T-helper 22 cell (primary cell): ENCODE data around the gene GMPPB.
"Not testable (repeated sequence)": the region's sequence is repeated elsewhere in the genome, so short reads cannot be mapped to it uniquely, and the experiment has no call there.

Source experiments
- DNase-seq: peaks from one replicate; pipeline ENCODE4 v3.0.0-alpha.2; 2020; ENCODE audit warnings: low read depth

GMPPB gene

DNA sequence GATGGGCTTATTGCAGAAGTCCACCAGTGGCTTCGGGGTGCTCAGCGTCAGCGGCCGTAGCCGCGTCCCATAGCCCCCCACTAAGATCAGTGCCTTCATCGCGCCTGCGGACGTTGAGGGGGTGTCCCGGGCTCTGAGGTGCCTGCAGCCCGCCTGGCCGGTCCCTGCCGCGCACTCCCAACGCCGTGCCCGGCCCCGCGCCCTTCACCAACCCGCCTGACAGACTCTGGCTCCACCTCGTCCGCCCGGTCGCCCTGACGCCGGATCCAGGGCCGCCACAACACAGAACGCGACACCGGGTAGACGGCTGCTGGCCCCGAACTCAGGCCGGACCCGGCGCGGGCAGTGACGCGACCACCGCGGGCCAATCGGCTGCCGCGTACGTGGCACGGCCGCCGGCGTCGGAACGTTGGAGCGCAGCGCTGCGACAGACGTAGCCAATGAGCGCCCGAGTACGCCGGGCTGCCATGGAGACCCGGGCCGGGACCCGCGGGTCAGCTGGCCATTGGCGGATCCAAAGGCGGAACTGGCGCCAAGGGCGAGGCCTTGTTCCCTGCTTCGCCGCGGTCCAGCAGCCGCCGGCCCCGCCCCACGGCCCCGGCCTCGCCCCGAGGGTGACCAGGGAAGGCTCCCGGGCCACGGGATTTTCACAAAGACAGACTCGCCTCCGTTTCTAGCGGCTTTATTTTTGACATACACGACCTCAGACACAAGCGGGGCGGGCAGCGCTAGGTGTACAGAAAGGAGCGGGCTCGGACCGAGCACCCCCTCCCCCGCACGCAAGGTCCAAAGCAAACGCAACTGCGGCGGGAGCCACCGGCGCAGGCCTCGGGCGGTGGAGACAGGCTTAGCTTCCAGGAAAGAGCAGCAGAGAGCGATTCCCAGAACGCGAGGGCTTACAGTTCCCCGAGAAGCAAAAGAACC lies at the start of gene GMPPB:
TSS of gene GMPPB (minus strand) at position 324 of the 924 bp plus-strand sequence. CDS start at position 99, 225 bp downstream.
- DNase-seq = peak; percentile 89

DNA sequence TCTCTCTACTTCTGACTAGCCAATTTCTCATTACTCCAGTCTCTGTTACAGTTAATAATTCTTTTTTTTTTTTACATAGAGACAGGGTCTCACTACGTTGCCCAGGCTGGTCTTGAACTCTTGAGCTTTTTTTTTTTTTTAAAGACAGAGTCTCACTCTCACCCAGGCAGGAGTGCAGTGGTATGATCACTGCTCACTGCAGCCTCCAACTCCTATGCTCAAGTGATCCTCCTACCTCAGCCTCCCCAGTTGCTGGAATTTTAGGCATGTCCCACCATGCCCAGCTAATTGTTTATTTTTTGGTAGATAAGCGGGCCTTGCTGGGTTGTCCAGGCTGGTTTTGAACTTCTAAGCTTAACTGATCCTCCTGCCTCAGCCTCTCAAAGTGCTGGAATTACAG lies 49.0 kb upstream of the GMPPB start:
- DNase-seq = no peak

DNA sequence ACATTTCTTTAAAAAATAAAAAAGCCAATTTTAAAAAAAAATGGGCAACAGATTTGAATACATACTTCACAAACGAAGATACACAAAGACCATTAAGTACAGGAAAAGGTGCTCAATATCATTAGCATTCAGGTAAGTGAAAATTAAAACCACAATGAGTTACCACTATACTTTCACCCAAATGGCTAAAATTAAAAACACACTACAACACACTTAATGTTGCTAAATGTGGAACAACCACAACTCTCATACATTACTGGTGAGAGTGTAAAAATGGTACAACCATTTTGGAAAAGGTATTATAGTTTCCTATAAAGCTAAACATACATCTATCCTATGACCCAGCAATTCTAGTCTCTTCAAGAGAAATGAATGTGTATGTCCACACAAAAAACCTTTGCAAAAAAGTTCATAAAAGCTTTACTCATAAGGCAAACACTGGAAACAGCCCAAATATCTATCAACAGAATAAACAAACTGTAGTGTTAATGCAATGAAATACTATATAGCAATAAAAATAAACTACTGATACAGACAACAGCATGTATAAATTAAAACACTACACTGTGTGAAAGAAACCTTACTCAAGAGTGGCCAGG lies 47.7 kb upstream of the GMPPB start:
- no peak for DNase-seq

DNA sequence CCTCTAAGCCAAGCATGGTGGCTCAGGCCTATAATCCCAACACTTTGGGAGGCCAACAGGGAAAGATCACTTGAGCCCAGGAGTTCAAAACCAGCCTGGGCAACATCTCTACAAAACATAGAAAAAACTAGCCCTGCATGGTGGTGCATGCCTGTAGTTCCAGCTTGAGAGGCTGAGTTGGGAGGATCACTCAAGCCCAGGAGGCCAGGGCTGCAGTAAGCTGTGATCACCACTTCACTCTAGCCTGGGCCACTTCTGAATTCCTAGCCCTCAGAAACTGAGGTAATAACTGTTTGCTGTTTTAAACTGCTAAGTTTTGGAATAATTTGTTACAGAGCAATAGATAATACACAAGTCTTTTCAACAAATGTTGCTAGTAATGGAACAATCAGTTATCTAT lies 46.2 kb upstream of the GMPPB start:
- DNase-seq = no peak

DNA sequence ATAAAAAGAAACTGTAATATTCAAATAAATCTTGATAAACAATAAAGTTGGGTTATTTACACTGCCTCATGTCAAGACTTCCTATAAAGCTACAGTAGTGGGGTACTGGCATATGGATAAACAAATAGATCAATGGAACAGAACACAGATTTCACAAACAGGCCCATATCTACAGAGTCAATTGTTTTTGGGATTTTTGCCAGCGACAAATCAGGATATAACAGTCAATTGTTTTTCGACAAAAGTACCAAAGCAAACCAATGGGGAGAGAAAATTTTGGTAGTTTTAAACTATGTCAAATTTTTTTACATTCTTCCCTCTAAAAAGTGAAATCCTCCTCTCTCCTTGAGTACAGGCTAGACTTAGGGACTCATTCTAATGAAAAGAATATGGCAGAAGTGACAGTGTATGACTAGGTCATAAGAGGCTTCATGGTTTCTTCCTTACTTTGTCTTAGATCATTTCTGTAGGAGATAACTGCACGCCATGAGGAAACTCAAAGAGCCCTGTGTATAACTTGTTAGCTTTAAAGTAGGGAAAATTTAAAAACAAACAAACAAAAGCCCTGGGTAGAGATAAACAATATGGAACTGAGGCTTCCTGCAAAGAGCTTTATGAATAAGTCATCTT lies 45.6 kb upstream of the GMPPB start:
- no peak for DNase-seq

DNA sequence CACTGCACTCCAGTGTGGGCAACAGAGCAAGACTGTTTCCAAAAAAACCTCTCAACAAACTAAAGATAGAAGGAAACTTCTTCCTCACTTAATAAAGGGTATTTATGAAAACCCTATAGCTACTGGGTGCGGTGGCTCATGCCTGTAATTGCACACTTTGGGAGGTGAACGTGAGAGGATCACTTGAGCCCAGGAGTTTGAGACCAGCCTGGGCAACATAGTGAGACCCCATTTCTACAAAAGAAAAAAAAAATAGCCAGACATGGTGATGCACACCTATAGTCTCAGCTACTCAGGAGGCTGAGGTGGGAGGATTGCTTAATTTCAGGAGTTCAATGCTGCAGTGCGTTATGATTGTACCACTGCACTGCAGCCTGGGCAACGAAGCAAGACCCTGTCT lies 40.2 kb upstream of the GMPPB start:
- no peak for DNase-seq

DNA sequence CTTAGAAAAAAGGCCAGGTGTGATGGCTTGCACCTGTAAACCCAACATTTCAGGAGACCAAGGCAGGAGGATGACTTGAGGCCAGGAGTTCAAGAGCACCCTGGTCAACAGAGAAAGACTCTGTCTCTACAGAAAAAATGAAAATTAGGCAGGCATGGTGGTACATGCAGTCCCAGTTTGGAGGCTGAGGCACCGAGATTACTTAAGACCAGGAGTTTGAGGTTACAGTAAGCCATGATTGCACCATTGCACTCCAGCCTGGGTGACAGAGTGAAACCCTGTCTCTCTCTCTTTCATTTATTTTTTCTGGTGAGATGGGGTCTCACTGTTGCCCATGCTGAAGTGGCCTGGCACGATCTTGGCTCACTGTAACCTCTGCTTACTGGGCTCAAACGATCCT lies 37.9 kb upstream of the GMPPB start:
- no peak for DNase-seq

DNA sequence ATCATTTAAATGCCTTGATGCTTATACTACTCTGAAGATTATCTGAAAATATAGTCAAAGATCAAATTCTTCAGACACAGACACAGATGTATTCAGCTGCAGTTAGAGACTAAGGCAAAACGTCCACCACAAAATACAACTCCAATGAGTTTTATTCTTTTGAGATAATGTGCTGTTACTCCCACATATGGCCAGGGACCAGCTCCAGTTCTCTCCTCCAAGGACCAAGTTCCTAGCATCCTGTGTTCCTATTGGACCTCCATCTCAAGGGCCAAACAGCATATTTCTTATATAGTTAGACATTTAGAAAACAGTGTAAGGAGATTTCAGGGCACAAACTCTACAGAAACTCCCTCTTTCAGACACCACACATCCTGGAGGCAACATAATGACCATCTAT lies 35.5 kb upstream of the GMPPB start:
- no peak for DNase-seq

DNA sequence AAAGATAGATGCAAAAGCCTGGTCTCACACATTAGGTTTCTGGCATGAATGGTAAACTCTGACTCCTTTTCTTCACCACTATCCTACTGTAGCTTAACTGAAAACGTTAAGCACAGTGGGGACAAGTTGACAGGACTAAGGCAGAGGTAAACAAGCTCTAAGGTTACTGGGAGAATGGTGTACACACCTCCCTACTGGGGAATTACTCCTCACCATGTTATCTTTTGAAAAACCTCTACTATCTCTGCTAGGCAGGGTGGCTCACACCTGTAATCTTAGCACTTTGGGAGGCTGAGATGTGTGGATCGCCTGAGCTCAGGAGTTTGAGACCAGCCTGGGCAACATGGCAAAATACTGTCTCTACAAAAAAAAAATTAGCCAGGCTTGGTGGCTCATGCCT lies 33.4 kb upstream of the GMPPB start:
- no peak for DNase-seq

DNA sequence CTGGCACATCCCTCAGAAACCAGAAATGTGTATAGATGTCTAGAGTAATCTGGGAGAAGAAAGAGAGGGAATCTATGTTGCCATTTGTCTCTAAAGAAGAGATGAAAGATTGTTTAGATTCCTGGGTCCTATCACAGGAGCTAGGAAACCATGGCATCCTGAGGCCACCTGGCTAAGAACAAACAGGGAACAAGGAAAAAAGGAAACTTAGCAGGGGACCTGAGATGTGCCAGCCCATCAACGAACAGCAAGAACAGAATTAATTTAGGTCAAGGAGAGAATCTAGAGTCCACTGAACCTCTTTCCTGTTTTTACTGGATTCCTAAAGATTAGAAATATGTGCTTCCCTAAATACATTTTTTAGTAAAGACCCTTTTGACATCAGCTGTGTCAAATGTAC lies 32.3 kb upstream of the GMPPB start:
- DNase-seq = no peak

DNA sequence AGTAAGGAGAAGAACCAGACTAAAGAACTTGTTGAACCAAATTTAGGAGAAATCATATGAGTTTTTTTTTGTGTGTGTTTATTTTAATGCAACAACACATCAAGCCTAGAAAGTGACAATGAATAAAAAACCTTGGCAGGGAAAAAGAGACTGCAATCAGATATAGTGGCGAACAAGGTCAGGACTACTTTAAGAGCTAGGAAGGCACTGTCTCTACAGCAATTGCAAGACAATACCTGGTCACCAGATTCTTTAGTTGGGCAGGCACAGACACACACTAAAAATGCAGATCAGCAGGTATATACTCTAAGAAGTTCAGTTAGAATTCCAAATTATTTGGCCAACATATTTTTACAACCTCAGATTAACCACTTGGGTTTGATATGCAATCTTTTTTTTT lies 30.8 kb upstream of the GMPPB start:
- no peak for DNase-seq

DNA sequence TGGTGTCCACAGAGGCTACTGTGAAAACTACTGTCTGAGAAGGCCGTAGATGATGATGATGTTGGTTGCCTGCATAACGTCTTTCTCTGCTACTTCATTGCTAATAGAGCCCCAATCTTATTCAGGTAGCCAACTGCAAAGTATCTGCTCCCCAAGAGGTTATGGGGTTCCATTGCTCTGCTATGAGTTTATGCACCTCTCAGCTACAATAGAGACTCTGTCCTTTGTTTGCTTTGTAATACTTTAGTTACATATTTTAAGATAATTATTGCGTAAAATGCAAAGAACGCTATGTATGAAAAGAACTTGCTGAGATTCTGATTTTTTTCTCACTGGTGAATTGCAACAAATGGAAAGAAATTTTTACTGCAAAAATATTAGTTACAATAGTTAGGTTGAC lies 27.8 kb upstream of the GMPPB start:
- no peak for DNase-seq

DNA sequence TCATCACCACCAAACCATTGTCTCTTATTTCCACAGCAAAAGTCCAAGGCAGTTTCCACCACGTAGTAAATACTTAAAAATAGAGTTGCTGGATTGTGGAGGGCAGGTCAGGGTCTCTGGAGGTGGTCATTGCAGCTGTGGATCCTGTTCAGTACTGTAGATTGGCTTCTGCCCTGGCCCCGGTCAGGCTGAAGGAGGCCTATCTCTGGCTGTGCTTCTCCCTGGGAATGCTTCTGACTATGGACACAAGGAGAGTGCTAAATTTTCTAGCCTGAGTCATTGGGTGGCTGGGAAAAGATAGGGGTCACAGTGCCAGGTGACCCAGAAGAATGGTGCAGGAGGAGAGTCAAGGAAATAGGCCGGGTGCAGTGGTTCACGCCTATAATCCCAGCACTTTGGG lies 26.3 kb upstream of the GMPPB start:
- no peak for DNase-seq

DNA sequence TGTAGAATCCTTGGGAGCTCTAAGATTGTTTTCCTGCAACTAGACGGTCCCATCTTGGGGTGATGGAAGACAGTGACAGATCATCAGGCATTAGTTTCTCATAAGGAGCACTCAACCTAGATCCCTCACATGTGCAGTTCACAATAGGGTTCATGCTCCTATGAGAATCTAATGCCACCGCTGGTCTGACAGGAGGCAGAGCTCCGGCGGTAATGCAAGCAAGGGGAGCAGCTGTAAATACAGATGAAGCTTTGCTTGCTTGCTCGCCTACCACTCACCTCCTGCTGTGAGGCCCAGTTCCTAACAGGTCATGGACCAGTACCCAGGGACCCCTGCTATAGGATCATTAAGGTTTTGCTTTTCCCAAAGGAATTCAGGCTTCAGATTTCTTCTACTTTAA lies 25.1 kb upstream of the GMPPB start:
- DNase-seq = not testable (repeated sequence)

DNA sequence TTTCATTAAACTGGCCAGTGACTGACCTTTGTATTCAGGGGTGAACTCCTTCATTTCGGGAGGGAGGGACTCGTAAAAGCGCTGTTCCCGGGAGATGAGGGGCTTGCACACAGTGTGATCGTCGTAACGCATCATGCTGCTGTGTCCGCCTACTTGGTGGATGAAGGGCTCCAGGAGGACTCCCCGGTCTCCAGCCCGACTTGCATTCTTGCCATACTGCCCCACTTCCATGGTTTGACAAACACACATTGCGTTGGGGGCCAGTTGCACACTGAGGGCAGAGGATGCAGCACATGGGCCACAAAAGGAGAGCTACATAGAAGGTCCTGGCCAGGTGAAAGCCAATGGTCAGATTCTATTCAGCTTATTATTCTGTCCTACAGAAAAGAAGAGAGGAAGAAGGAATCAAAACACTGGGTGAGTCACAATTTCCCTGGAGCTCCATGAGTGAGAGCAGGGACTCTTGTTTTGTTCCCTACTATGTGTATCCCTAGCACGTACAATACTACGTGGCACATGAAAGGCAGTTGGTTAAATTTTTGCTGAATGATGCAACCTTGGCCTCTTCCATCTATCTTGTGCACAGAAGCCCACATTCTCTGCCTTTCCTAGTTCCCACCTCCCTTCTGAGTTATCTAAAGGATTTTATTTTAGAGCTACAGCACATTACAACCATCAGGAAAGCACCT lies 24.2 kb upstream of the GMPPB start:
- DNase-seq = no peak

DNA sequence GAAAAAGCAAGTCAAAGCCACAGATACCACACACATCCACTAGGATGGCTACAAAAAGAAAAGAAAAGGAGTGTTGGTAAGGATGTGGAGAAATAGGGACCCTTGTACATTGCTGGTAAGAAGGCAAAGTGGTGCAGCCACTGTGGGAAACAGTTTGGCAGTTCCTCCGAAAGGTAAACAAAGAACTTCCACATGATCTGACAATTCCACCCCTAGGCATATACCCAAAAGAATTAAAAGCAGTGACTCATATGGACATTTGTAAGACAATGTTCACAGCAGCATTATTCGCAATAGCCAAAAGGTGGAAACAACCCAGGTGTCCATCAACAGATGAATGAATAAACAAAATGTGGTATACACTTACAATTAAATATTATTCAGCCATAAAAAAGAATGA lies 22.2 kb upstream of the GMPPB start:
- DNase-seq = no peak

DNA sequence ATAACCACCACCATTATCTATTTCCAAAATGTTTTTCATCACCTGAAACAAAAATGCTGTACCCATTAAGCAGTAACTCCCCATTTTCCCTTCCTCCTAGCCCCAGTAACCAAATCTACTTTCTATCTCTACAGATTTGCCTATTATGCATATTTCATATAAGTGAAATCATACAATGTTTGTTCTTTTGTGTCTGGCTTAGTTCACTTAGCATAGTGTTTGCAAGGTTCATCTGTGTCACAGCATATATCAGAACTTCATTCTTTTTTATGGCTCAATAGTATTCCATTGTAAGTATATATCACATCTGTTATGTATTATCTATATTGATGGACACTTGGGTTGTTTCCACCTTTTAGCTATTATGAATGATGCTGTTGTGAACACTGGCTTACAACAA lies 16.7 kb upstream of the GMPPB start:
- no peak for DNase-seq

DNA sequence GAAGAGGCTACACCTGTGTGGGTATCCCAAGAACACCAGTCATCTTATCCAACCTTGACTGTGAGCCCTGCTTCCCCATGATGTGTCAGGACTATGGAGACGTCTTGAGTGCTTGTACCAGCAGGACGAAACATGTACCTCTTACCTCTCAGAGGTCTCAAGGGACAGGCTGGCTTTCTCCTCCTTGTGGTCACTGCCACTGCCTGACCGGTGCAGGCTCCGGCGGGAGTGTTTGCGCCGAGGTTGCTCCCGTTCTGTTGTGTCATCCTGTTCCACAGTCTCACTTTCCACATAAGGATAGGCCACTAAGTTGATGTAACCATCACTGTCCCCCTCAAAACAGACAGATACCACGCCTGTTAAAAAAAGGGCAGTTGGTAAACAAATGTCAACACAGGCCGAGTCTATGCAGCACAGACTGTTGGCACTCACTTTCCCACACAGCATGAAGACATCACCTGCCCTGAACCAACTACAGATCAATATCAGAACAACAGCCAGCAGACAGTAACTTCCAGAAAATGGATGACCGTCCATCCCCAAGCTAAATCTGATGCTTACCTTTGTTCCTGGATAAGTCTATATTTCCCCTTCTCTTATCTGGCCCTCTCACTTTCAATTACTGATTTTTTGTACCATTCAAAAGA lies 14.4 kb upstream of the GMPPB start:
- DNase-seq = no peak

DNA sequence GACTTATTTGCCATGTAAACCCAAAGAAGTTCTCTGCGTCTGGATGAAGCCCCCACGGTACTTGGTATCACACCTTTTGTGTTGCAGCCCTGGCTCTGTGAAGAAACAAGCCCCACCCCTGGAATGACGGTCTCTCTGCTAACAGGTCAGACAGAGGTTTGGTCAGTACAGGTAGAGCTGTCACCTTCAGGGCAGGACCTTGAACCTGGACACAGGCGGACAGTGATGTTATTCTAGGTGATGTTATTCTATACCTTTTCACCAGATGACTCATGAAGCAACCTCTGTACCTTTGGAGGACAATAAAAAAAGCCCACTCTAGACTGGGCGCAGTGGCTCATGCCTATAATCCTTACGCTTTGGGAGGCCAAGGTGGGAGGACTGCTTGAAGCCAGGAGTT lies 11.0 kb upstream of the GMPPB start:
- DNase-seq = no peak

DNA sequence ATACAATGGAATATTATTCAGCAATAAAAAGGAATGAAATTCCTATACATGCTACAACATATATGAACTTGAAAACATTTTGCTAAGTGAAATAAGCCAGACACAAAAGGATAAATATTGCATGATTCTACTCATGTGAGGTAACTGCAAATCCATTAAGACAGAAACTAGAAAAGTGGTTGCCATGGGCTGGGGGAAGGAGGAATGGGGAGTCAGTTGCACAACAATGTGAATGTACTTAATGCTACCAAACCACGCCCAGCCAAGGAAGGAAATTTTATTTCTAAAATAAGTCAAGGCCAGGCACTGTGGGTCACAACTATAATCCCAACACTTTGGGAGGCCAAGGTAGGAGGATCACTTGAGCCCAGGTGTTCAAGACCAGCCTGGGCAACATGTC lies 9.8 kb upstream of the GMPPB start:
- no peak for DNase-seq

DNA sequence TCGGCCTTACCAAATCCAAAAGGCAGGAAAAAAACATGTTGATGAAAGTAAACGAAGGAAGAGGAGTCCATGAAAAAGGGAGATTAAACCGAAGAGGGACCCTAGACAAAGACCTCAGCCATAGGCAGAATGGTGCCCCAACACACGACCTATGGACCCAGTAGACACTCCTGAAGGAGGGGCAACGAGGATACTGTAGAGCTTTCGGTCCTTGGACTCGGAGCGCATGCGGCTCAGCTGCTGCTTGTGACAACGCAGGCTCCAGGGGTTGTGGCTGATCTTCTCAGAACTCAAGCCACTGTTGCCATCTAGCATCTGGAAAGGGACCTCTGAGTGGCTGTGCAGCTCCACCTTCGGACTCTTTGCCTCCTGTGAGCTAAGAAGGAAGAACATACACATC lies 8.8 kb upstream of the GMPPB start:
- DNase-seq = no peak

DNA sequence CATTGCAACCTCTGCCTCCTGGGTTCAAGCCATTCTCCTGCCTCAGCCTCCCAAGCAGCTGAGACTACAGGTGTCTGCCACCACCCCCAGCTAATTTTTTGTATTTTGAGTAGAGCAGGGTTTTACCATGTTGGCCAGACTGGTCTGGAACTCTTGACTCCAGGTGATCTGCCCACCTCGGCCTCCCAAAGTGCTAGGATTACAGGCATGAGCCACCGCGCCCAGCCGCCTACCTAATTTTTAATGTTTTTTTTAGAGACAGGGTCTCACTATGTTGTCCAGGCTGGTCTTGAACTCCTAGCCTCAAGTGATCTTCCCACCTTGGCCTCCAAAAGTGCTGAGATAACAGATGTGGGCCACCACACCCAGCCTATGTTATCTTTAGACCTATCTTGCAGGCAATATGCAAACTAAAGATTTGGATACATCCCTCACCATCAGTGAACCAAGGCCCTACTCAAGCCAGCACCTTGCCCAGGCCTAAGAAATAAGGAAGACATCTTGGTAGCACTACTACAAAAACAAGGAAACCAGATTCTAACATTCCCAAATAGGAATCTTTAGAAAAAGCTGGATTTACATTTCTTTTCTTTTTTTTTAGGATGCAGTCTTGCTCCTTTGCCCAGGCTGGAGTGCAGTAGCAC lies 6.3 kb upstream of the GMPPB start:
- no peak for DNase-seq
